Endothelial cell of umbilical vein (primary cell): ENCODE results near the gene MTREX. TPM values are rescaled to one million over a fixed set of nuclear protein-coding genes. Genes with fewer than 3 reads are reported as not detected.

ENCODE experiments used
- BruUV-seq: library from RNA; stranded (reverse); fragments of 400-500 nt; replicated peaks from 2 replicates; lab custom pipeline; 2021; lab: Mats Ljungman, UMichigan
- CTCF ChIA-PET: fragments of 300-600, 350-600 bp; sonication (Branson Sonifier 250); formaldehyde crosslinking; loops from one replicate; lab custom pipeline; 2021; ENCODE audit warnings: antibody characterized with exemption, inconsistent platforms; lab: Charles Lee
- POLR2A ChIA-PET: fragments of 300-600, 350-600 bp; sonication (Branson Sonifier 250); formaldehyde crosslinking; loops from one replicate; lab custom pipeline; 2021; ENCODE audit warnings: antibody characterized with exemption, inconsistent platforms; lab: Charles Lee
- DNase-seq: peaks from one replicate; pipeline ENCODE4 v3.0.0-alpha.2; 2011; ENCODE audit warnings: low read depth, low spot score
- FAIRE-seq: peaks from 2 replicates; lab custom pipeline; 2011; peaks lifted over from hg19 to GRCh38; lab: Jason Lieb, UNC
- H2AFZ ChIP-seq: 2 replicates; pipeline ENCODE4 v1.6.0; 2012; ENCODE audit warnings: low read depth, low read length, control low read depth, inconsistent platforms
- H3K27ac ChIP-seq: 2 replicates; pipeline ENCODE4 v1.5.1; 2011; ENCODE audit warnings: low read depth, mild to moderate bottlenecking, control low read depth, low read length, moderate library complexity; ENCODE audit not compliant: insufficient read depth
- H3K27me3 ChIP-seq, 2 experiments: 2 replicates each; pipeline versions ENCODE4 v1.6.0 to v1.6.1; 2011; ENCODE audit warnings: low read length in 2 of 2, mixed read lengths in 1 of 2; ENCODE audit not compliant: control insufficient read depth in 2 of 2, insufficient read depth in 2 of 2
- H3K36me3 ChIP-seq, 2 experiments: 2 replicates in 1 of 2; 3 replicates in 1 of 2; pipeline ENCODE4 v1.5.1; 2011; ENCODE audit warnings: low read length in 2 of 2, mild to moderate bottlenecking in 1 of 2, moderate library complexity in 1 of 2; ENCODE audit not compliant: control insufficient read depth in 2 of 2, insufficient read depth in 2 of 2; ENCODE audit errors: extremely low read depth in 1 of 2
- H3K4me1 ChIP-seq: 3 replicates; pipeline ENCODE4 v1.5.1; 2011; ENCODE audit warnings: mild to moderate bottlenecking, low read length; ENCODE audit not compliant: control insufficient read depth, insufficient read depth; ENCODE audit errors: extremely low read depth
- H3K4me2 ChIP-seq: 2 replicates; pipeline ENCODE4 v1.6.1; 2011; ENCODE audit warnings: low read length, control low read depth, mixed read lengths; ENCODE audit not compliant: insufficient read depth
- H3K4me3 ChIP-seq, 3 experiments: fragments of 200-600 bp in 1 of 3; sonication (generic), shearing (Covaris generic) in 1 of 3; replicated peaks in 1 of 3; 2 replicates each; pipeline ENCODE4 v1.5.1; 2011 to 2016; ENCODE audit warnings: control low read depth in 3 of 3, low read length in 3 of 3, mild to moderate bottlenecking in 2 of 3, inconsistent platforms in 1 of 3, low read depth in 1 of 3, moderate library complexity in 1 of 3; ENCODE audit not compliant: insufficient read depth in 1 of 3
- H3K79me2 ChIP-seq: 2 replicates; pipeline ENCODE4 v1.6.0; 2012; ENCODE audit warnings: low read length, inconsistent platforms; ENCODE audit not compliant: control insufficient read depth, insufficient read depth
- H3K9ac ChIP-seq: replicated peaks from 2 replicates; pipeline ENCODE3; 2011; ENCODE audit warnings: low read length, control low read depth; ENCODE audit not compliant: insufficient read depth; ENCODE audit errors: extremely low read depth
- H3K9me1 ChIP-seq: replicated peaks from 3 replicates; pipeline ENCODE4 v1.6.0; 2011; ENCODE audit warnings: mild to moderate bottlenecking, low read length; ENCODE audit not compliant: control insufficient read depth, insufficient read depth; ENCODE audit errors: extremely low read depth
- H3K9me3 ChIP-seq: replicated peaks from 2 replicates; pipeline ENCODE4 v1.5.1; 2012; ENCODE audit warnings: low read length, inconsistent platforms; ENCODE audit not compliant: control insufficient read depth, insufficient read depth
- H4K20me1 ChIP-seq: replicated peaks from 2 replicates; pipeline ENCODE3; 2011; ENCODE audit warnings: mild to moderate bottlenecking, low read length; ENCODE audit not compliant: control insufficient read depth, insufficient read depth; ENCODE audit errors: extremely low read depth
- EZH2 ChIP-seq: IDR thresholded peaks from 2 replicates; pipeline ENCODE4 v1.6.1; 2012; ENCODE audit warnings: borderline replicate concordance, low read depth, mild to moderate bottlenecking, moderate library complexity, low read length, inconsistent platforms; ENCODE audit not compliant: severe bottlenecking
- FOS ChIP-seq: IDR thresholded peaks from 2 replicates; pipeline ENCODE4 v1.6.1; 2011; ENCODE audit warnings: mild to moderate bottlenecking, low read length, moderate library complexity, borderline replicate concordance; ENCODE audit not compliant: insufficient read depth
- GATA2 ChIP-seq: IDR thresholded peaks from 2 replicates; pipeline ENCODE4 v1.7.0; 2011; ENCODE audit warnings: low read depth, mild to moderate bottlenecking, moderate library complexity, mixed read lengths, low read length; ENCODE audit not compliant: insufficient read length, insufficient read depth
- JUN ChIP-seq: IDR thresholded peaks from 2 replicates; pipeline ENCODE4 v1.6.1; 2011; ENCODE audit warnings: borderline replicate concordance, low read depth; ENCODE audit not compliant: insufficient read length, insufficient read depth
- MYC ChIP-seq: IDR thresholded peaks from one replicate; pipeline ENCODE4 v1.6.1; 2011; ENCODE audit warnings: mild to moderate bottlenecking, low read depth, low read length
- POLR2A ChIP-seq: IDR thresholded peaks from 2 replicates; pipeline ENCODE4 v1.6.1; 2012; ENCODE audit warnings: low read depth, mild to moderate bottlenecking, control low read depth, low read length
- POLR2AphosphoS5 ChIP-seq: IDR thresholded peaks from 2 replicates; pipeline ENCODE4 v1.6.1; 2012; ENCODE audit warnings: low read depth, mild to moderate bottlenecking, control low read depth, low read length, moderate library complexity; ENCODE audit not compliant: insufficient read depth
- dilution Hi-C: fragments of 300-500 bp; cut with MboI; formaldehyde crosslinking; loops from one replicate; pipeline ENCODE4 v1.15.0; 2019; ENCODE audit warnings: low sequenced_read_pairs; ENCODE audit not compliant: extremely low pct_ligation_motif_present
- intact Hi-C: fragments of 100-400 bp; cut with micrococcal nuclease; formaldehyde crosslinking; loops from one replicate; pipeline ENCODE4 v1.10.0; 2022
- polyA plus RNA-seq, 4 experiments: library from polyadenylated mRNA; depleted of rRNA in 3 of 4; stranded (reverse) in 3 of 4; unstranded in 1 of 4; fragments of >200 nt; gene quantifications; 2 replicates each; pipeline versions ENCODE4 v1.2.1 to v1.2.3, GENCODE V29; 2011 to 2012; ENCODE audit warnings: missing spikeins in 1 of 4
- total RNA-seq: library from RNA; stranded (reverse); gene quantifications from 2 replicates; pipeline ENCODE4 v1.2.3, GENCODE V29; 2021
- TF ChIP-seq, protein P1 (sequence below), 2 donors: IDR thresholded peaks; 1 replicate in 1 of 2; 2 replicates in 1 of 2; pipeline ENCODE4 v1.5.1; 2011; ENCODE audit warnings: low read length in 2 of 2, mild to moderate bottlenecking in 2 of 2, moderate library complexity in 2 of 2, control low read depth in 1 of 2, inconsistent platforms in 1 of 2, low read depth in 1 of 2; ENCODE audit not compliant: insufficient read depth in 1 of 2; ENCODE audit errors: extremely low read depth in 1 of 2
- TF ChIP-seq, protein P2 (sequence below): IDR thresholded peaks from 2 replicates; pipeline ENCODE4 v1.6.1; 2011; ENCODE audit not compliant: insufficient read depth, insufficient read length

Gene MTREX
- total and polyA plus RNA-seq, 2 donors (not counting 3 experiments of a cell fraction or from before 2014, with no cell fraction given), result 9.8 to 76.3 TPM

DNA sequence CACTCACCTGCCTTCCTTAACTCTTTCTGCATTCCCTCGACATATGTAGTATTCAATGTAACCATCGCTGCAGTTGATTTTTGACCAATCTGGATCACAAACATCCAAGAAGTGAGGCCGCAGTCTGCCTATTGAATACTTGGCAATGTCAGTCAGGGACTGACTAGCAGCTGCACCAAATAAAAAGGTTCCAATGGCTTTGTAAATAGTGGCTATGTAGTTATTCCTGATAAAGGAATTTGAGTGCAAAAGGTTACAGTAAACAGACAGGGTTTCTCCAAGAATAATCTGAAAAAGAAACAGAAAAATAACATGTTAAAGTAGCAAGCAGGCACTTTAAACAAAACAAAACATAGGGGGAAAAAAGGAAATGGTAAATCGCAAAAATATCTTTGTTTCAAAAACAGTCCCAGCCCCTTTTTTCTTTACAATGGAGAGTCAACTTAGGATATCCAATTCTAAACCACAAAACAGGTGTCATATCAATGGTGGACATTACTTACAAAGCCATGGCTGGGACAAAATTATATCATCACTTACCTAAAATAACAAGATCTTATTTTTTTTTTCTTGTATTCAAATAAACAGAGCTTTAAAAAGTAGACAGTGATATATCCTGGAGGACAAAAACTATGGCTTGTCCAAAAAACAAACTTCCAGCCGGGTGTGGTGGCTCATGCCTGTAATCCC is 160.2 kb downstream of the MTREX start:
- Histone ChIP-seq H4K20me1 (no peaks in the 10 kb centered on the region), H3K79me2 (no peaks in the 10 kb centered on the region), H3K9me3 (no peaks in the 10 kb centered on the region), H3K4me2 (no peak overlapping the region), H2AFZ (no peak overlapping the region), H3K4me1 (no peaks in the 10 kb centered on the region), H3K9me1 (no peaks in the 10 kb centered on the region), H3K4me3 (no peak overlapping the region), H3K9ac (no peak overlapping the region), H3K27ac (no peak overlapping the region), H3K27me3 (no peaks in the 10 kb centered on the region), H3K36me3 (no peaks in the 10 kb centered on the region)
- CTCF ChIA-PET, result interaction anchor here (1.1 kb wide), 1 partner anchor 21 kb away, joined by 3 read pairs; no protein-coding TSS in a partner anchor
- intact Hi-C loops (no loop called here), dilution Hi-C loops (no loop called here)
- POLR2A ChIA-PET, result no interaction called here
- DNase-seq (peak; percentile 59), FAIRE-seq (no peak)
- TF ChIP-seq, protein P1, sequence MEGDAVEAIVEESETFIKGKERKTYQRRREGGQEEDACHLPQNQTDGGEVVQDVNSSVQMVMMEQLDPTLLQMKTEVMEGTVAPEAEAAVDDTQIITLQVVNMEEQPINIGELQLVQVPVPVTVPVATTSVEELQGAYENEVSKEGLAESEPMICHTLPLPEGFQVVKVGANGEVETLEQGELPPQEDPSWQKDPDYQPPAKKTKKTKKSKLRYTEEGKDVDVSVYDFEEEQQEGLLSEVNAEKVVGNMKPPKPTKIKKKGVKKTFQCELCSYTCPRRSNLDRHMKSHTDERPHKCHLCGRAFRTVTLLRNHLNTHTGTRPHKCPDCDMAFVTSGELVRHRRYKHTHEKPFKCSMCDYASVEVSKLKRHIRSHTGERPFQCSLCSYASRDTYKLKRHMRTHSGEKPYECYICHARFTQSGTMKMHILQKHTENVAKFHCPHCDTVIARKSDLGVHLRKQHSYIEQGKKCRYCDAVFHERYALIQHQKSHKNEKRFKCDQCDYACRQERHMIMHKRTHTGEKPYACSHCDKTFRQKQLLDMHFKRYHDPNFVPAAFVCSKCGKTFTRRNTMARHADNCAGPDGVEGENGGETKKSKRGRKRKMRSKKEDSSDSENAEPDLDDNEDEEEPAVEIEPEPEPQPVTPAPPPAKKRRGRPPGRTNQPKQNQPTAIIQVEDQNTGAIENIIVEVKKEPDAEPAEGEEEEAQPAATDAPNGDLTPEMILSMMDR (IDR thresholded peaks at IDR 0.05; ENCODE audit: extremely low read depth in 1 of 2, insufficient read depth in 1 of 2, low read depth in 1 of 2, low read length in 2 of 2), result no peak
- TF ChIP-seq GATA2, result no peak
- TF ChIP-seq, protein P2, sequence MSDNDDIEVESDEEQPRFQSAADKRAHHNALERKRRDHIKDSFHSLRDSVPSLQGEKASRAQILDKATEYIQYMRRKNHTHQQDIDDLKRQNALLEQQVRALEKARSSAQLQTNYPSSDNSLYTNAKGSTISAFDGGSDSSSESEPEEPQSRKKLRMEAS, result no peak
- no peak for TF ChIP-seq POLR2AphosphoS5
- no peak for TF ChIP-seq FOS
- no peak for TF ChIP-seq MYC
- TF ChIP-seq JUN, result no peak
- TF ChIP-seq POLR2A, result no peak
- no peak for TF ChIP-seq EZH2
- BruUV-seq, result no TSS peak
